Hepatocyte (in vitro differentiated cells): ENCODE measurements around the gene C2orf78. TPM values are rescaled to one million over a fixed set of nuclear protein-coding genes. Genes with fewer than 3 reads are reported as not detected.
A peak's percentile ranks its signal among the peaks of the same experiment; 100 is the strongest.

Source experiments
- DNase-seq: peaks from one replicate; pipeline ENCODE4 v3.0.0-alpha.2; 2016; ENCODE audit warnings: low spot score
- H2AFZ ChIP-seq: fragments of 200-600 bp; sonication (generic); 2 replicates; pipeline ENCODE4 v1.6.0; 2016; ENCODE audit warnings: antibody characterized with exemption, mild to moderate bottlenecking
- H3K27ac ChIP-seq: fragments of 200-600 bp; sonication (generic); 2 replicates; pipeline ENCODE4 v1.5.1; 2016; ENCODE audit warnings: mild to moderate bottlenecking
- H3K27me3 ChIP-seq: fragments of 200-600 bp; sonication (generic); 2 replicates; pipeline ENCODE4 v1.6.1; 2016
- H3K36me3 ChIP-seq: fragments of 200-600 bp; sonication (generic); replicated peaks from 2 replicates; pipeline ENCODE4 v1.5.1; 2016; ENCODE audit warnings: low read depth; ENCODE audit not compliant: insufficient read depth
- H3K4me1 ChIP-seq: fragments of 200-600 bp; sonication (generic); 2 replicates; pipeline ENCODE4 v1.5.1; 2016; ENCODE audit warnings: mild to moderate bottlenecking, moderate library complexity; ENCODE audit not compliant: insufficient read depth
- H3K4me2 ChIP-seq: fragments of 200-600 bp; sonication (generic); 2 replicates; pipeline ENCODE4 v1.6.0; 2016
- H3K4me3 ChIP-seq: fragments of 200-600 bp; sonication (generic); 2 replicates; pipeline ENCODE4 v1.5.1; 2016; ENCODE audit warnings: mild to moderate bottlenecking
- H3K79me2 ChIP-seq: fragments of 200-600 bp; sonication (generic); 2 replicates; pipeline ENCODE4 v1.6.0; 2017; ENCODE audit warnings: mild to moderate bottlenecking
- H3K9me2 ChIP-seq: fragments of 200-600 bp; sonication (generic); replicated peaks from 2 replicates; pipeline ENCODE4 v1.6.0; 2017; ENCODE audit warnings: mild to moderate bottlenecking; ENCODE audit not compliant: insufficient read depth
- H3K9me3 ChIP-seq: fragments of 200-600 bp; sonication (generic); 2 replicates; pipeline ENCODE4 v1.5.1; 2016; ENCODE audit warnings: low read depth, mild to moderate bottlenecking
- H4K20me1 ChIP-seq: fragments of 200-600 bp; sonication (generic); 2 replicates; pipeline ENCODE4 v1.6.0; 2016; ENCODE audit warnings: mild to moderate bottlenecking; ENCODE audit not compliant: insufficient read depth, poor library complexity, severe bottlenecking
- EZH2 ChIP-seq: fragments of 200-600 bp; sonication (generic); IDR thresholded peaks from 2 replicates; pipeline ENCODE4 v1.6.1; 2016; ENCODE audit warnings: antibody characterized with exemption, mild to moderate bottlenecking, borderline replicate concordance
- EZH2phosphoT487 ChIP-seq: fragments of 200-600 bp; sonication (generic); IDR thresholded peaks from one replicate; pipeline ENCODE4 v1.6.1; 2018; ENCODE audit warnings: antibody characterized with exemption, mild to moderate bottlenecking, low read depth, moderate library complexity; ENCODE audit not compliant: unreplicated experiment, severe bottlenecking
- WGBS: methylation state at CpG from one replicate; pipeline ENCODE4 v1.1.6; 2016; ENCODE audit warnings: low lambda C conversion rate; ENCODE audit errors: missing lambda C conversion rate; 5-methylcytosine and 5-hydroxymethylcytosine counted together
- polyA plus RNA-seq: library from polyadenylated mRNA; unstranded; fragments of >200 nt; fragmentation: Nextera tagmentation; extraction: Ambion mirVana; gene quantifications from 2 replicates; pipeline ENCODE4 v1.2.1, GENCODE V29; 2016
- total RNA-seq: library from RNA; depleted of rRNA; stranded (reverse); fragments of >200 nt; gene quantifications from 2 replicates; pipeline ENCODE4 v1.2.3, GENCODE V29; 2014
- TF ChIP-seq, protein P1 (sequence below): fragments of 200-600 bp; sonication (generic); IDR thresholded peaks from 2 replicates; pipeline ENCODE4 v1.5.1; 2016; ENCODE audit warnings: antibody characterized with exemption, mild to moderate bottlenecking; ENCODE audit not compliant: poor library complexity

C2orf78 gene
- total and polyA plus RNA-seq, 2 experiments from 2014 or later = not detected

DNA sequence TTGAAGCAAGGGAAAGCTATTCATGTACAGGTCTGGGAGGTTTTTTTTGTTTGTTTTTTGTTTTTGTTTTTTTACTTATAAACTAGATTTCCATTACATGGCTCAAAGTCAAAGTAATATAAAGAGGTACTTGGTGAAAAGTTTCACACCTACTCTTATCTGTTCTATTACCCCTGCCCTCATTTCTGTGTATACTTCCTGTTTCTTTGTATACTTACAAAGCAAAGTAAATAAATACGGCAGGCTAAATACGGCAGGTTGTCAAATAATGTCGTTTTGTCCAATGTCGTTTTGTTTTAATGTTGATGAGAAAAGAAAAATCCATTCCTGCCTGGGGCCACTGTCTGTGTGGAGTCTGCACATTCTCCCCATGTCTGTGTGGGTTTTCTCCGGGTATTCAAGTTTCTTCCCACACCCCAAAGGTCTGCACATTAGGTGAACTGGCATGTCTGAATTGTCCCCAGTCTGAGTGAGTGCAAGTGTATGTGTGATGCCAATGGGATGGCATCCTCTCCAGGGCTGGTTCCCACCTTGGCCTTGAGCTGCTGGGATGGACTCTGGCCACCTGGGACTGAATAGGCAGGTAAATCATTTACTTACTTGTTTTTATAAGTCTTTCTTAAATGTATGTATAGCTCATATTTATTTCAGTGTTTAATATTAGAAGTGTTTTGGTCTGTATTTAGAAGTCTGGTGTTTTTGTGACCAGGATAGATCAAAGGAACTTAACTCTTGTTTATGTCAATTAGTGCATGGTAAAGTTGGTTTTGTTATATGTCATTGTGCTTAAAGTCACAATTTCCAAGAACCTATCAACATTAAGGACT is 58.1 kb downstream of the C2orf78 start:
- Histone ChIP-seq H4K20me1 (no peaks in the 10 kb centered on the region), H3K4me1 (peaks cover 15% of the 10 kb centered on the region), H3K27me3 (no peaks in the 10 kb centered on the region), H3K9me3 (no peaks in the 10 kb centered on the region), H3K9me2 (no peaks in the 10 kb centered on the region), H3K36me3 (no peaks in the 10 kb centered on the region), H2AFZ (no peak overlapping the region), H3K27ac (peak overlapping the region; percentile 56), H3K4me3 (no peak overlapping the region), H3K79me2 (peaks cover 2% of the 10 kb centered on the region), H3K4me2 (peak overlapping the region; percentile 32)
- TF ChIP-seq EZH2phosphoT487 = no peak
- TF ChIP-seq, protein P1, sequence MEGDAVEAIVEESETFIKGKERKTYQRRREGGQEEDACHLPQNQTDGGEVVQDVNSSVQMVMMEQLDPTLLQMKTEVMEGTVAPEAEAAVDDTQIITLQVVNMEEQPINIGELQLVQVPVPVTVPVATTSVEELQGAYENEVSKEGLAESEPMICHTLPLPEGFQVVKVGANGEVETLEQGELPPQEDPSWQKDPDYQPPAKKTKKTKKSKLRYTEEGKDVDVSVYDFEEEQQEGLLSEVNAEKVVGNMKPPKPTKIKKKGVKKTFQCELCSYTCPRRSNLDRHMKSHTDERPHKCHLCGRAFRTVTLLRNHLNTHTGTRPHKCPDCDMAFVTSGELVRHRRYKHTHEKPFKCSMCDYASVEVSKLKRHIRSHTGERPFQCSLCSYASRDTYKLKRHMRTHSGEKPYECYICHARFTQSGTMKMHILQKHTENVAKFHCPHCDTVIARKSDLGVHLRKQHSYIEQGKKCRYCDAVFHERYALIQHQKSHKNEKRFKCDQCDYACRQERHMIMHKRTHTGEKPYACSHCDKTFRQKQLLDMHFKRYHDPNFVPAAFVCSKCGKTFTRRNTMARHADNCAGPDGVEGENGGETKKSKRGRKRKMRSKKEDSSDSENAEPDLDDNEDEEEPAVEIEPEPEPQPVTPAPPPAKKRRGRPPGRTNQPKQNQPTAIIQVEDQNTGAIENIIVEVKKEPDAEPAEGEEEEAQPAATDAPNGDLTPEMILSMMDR = no peak
- TF ChIP-seq EZH2 = no peak
- DNase-seq = peak; percentile 52
- WGBS = 63% methylated on average over 5 of the region's 5 CpGs

DNA sequence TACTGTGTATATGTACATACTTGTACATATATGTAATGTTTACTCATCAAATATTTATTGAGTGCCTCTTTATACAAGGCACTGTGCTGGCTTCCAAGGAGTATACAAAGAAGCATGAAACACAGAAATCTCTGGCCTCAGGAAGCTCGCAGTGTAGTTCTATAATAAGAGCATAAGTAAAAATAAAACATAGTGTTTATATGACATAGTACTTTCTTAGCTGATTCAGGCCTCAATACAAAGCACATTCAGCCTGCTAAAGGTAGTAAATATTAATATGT is 58.7 kb downstream of the C2orf78 start:
- 53% methylated on average over 1 of the region's 1 CpG for WGBS
- Histone ChIP-seq H3K27ac (peak overlapping the region; percentile 56), H4K20me1 (no peaks in the 10 kb centered on the region), H3K4me2 (peak overlapping the region; percentile 32), H3K4me3 (no peak overlapping the region), H2AFZ (no peak overlapping the region), H3K79me2 (peaks cover 2% of the 10 kb centered on the region), H3K9me2 (no peaks in the 10 kb centered on the region), H3K4me1 (peaks cover 15% of the 10 kb centered on the region), H3K27me3 (no peaks in the 10 kb centered on the region), H3K36me3 (no peaks in the 10 kb centered on the region), H3K9me3 (no peaks in the 10 kb centered on the region)
- no peak for DNase-seq
- no peak for TF ChIP-seq EZH2
- TF ChIP-seq, protein P1 = no peak
- no peak for TF ChIP-seq EZH2phosphoT487

GRCh38 chr2:73844087-73844486 is 60.1 kb downstream of the C2orf78 start:
- H2AFZ ChIP-seq = no peak overlapping the region
- no peak overlapping the region for H3K4me3 ChIP-seq
- no peaks in the 10 kb centered on the region for H3K9me3 ChIP-seq
- peaks cover 15% of the 10 kb centered on the region for H3K4me1 ChIP-seq
- H3K79me2 ChIP-seq = peaks cover 2% of the 10 kb centered on the region
- H3K9me2 ChIP-seq = no peaks in the 10 kb centered on the region
- no peaks in the 10 kb centered on the region for H3K27me3 ChIP-seq
- peak overlapping the region; percentile 56 for H3K27ac ChIP-seq
- no peaks in the 10 kb centered on the region for H3K36me3 ChIP-seq
- DNase-seq = no peak
- no peaks in the 10 kb centered on the region for H4K20me1 ChIP-seq
- H3K4me2 ChIP-seq = no peak overlapping the region
- WGBS = 96% methylated on average over 2 of the region's 2 CpGs
- TF ChIP-seq EZH2phosphoT487 (no peak), EZH2 (no peak)
- TF ChIP-seq, protein P1 = no peak
